ENCODE results near the gene ADAMTSL1.

Gene ADAMTSL1

DNA sequence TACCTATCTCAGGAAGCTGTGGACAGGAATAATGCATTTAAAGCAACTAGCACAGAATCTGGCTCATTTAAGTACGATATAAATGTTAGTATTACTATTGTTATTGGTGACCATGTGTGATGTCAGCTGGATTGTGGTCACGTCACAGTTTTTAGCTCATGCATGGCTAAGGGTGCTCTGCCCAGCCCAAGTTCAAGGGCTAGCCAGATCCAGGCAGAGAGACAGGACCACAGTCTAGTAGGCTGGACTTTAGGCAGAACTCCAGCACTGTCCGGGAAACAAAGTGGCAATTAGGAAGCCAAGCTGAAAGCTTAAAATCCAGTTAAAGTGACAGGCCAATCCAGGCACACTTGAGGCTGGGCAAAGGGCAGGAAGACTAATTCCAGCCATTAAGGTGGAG lies 273.6 kb downstream of the ADAMTSL1 start:
- TF ChIP-seq CTBP1 (IDR thresholded peaks at IDR 0.05; ENCODE audit: borderline replicate concordance) (no peak), LEF1 (IDR thresholded peaks at IDR 0.05; ENCODE audit: borderline replicate concordance) (no peak), SP1 (IDR thresholded peaks at IDR 0.05) (no peak), BHLHE40 (IDR thresholded peaks at IDR 0.05; ENCODE audit: borderline replicate concordance) (no peak), TARDBP (IDR thresholded peaks at IDR 0.05) (no peak), NFRKB (IDR thresholded peaks at IDR 0.05) (no peak), ZNF384 (IDR thresholded peaks at IDR 0.05) (no peak), L3MBTL2 (conservative IDR thresholded peaks at IDR 0.05) (no peak), SUZ12 (IDR thresholded peaks at IDR 0.05) (no peak), FOXK2 (IDR thresholded peaks at IDR 0.05) (no peak), ELF4 (IDR thresholded peaks at IDR 0.05) (no peak)
- CTCF ChIA-PET = no interaction called here
- no peak for DNase-seq (ENCODE audit: extremely low spot score)
- POLR2A ChIA-PET = no interaction called here

DNA sequence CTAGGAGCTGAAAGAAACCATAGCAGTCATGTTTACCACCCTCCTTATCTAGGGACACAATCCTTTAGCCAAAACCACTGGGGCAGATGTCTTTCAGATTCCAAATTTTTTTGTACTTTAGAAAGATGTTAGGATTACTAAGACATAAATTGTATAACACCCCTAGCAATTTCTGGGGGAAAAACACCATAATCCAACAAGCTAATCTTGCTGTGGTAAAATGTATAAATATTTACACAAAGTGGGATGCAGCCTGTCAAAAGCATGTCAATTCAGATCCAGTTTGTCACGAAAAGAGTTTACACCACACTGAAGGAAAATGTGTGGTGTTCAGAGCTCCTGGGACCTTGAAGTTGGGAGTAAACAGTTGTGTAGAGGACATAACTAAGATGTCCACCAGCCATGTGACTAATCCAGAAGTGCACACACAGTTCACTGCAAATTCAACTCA lies 274.3 kb downstream of the ADAMTSL1 start:
- TF ChIP-seq PKNOX1 (IDR thresholded peaks at IDR 0.05) (no peak), FOXK2 (IDR thresholded peaks at IDR 0.05) (no peak), L3MBTL2 (conservative IDR thresholded peaks at IDR 0.05) (no peak), BHLHE40 (IDR thresholded peaks at IDR 0.05; ENCODE audit: borderline replicate concordance) (no peak), FOXM1 (IDR thresholded peaks at IDR 0.05; ENCODE audit: borderline replicate concordance) (no peak), TARDBP (IDR thresholded peaks at IDR 0.05) (no peak), NFRKB (IDR thresholded peaks at IDR 0.05) (no peak), ELF4 (IDR thresholded peaks at IDR 0.05) (no peak), ARNT (IDR thresholded peaks at IDR 0.05) (no peak), ZNF384 (IDR thresholded peaks at IDR 0.05) (no peak), CTBP1 (IDR thresholded peaks at IDR 0.05; ENCODE audit: borderline replicate concordance) (no peak), SUZ12 (IDR thresholded peaks at IDR 0.05) (no peak), LEF1 (IDR thresholded peaks at IDR 0.05; ENCODE audit: borderline replicate concordance) (no peak), HDGF (IDR thresholded peaks at IDR 0.05; ENCODE audit: borderline replicate concordance) (no peak), FOXA1 (IDR thresholded peaks at IDR 0.05) (no peak), SP1 (IDR thresholded peaks at IDR 0.05) (no peak)
- ChIA-PET CTCF (no interaction called here), POLR2A (no interaction called here)
- no peak for DNase-seq (ENCODE audit: extremely low spot score)

GRCh38 chr9:18749711-18750110 lies 275.8 kb downstream of the ADAMTSL1 start:
- ChIA-PET CTCF (no interaction called here), POLR2A (no interaction called here)

DNA sequence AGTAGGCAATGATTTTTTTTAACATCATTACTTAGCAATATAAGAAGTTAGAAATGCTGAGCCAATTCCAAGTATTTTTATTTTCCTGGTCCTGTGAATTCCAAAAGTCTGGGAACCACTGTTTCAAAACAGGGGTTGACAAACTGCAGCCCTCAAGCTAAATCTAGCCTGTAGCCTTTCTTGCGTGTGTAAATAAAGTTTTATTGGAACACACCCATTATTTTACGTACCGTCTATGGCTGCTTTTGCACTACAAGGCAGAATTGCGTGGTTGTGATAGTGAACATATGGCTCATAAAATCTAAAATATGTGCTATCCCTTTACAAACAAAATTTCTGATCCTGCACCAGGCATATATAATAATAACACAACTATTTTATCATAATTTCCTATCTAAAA lies 280.0 kb downstream of the ADAMTSL1 start:
- no peak for DNase-seq (ENCODE audit: extremely low spot score)
- TF ChIP-seq TARDBP (IDR thresholded peaks at IDR 0.05) (no peak), LEF1 (IDR thresholded peaks at IDR 0.05; ENCODE audit: borderline replicate concordance) (no peak), BHLHE40 (IDR thresholded peaks at IDR 0.05; ENCODE audit: borderline replicate concordance) (no peak), SUZ12 (IDR thresholded peaks at IDR 0.05) (no peak), ELF4 (IDR thresholded peaks at IDR 0.05) (no peak), FOXM1 (IDR thresholded peaks at IDR 0.05; ENCODE audit: borderline replicate concordance) (no peak), FOXK2 (IDR thresholded peaks at IDR 0.05) (no peak), PKNOX1 (IDR thresholded peaks at IDR 0.05) (no peak), SP1 (IDR thresholded peaks at IDR 0.05) (no peak), FOXA1 (IDR thresholded peaks at IDR 0.05) (no peak), HDGF (IDR thresholded peaks at IDR 0.05; ENCODE audit: borderline replicate concordance) (no peak), ZNF384 (IDR thresholded peaks at IDR 0.05) (no peak)
- ChIA-PET CTCF (no interaction called here), POLR2A (no interaction called here)

More at GRCh38 chr9:18749711-18750110, 275.8 kb downstream of the ADAMTSL1 start:
- no peak for TF ChIP-seq ZNF384 (IDR thresholded peaks at IDR 0.05)
- no peak for TF ChIP-seq BHLHE40 (IDR thresholded peaks at IDR 0.05; ENCODE audit: borderline replicate concordance)
- TF ChIP-seq PKNOX1 (IDR thresholded peaks at IDR 0.05) = no peak
- no peak for TF ChIP-seq ARNT (IDR thresholded peaks at IDR 0.05)
- no peak for TF ChIP-seq HDGF (IDR thresholded peaks at IDR 0.05; ENCODE audit: borderline replicate concordance)
- TF ChIP-seq NFRKB (IDR thresholded peaks at IDR 0.05) = no peak
- TF ChIP-seq SP1 (IDR thresholded peaks at IDR 0.05) = no peak
- TF ChIP-seq L3MBTL2 (conservative IDR thresholded peaks at IDR 0.05) = no peak
- no peak for TF ChIP-seq FOXK2 (IDR thresholded peaks at IDR 0.05)
- no peak for TF ChIP-seq LEF1 (IDR thresholded peaks at IDR 0.05; ENCODE audit: borderline replicate concordance)
- no peak for DNase-seq (ENCODE audit: extremely low spot score)

- ChIA-PET CTCF (no interaction called here), POLR2A (no interaction called here)
- TF ChIP-seq PKNOX1 (IDR thresholded peaks at IDR 0.05) (no peak), FOXK2 (IDR thresholded peaks at IDR 0.05) (no peak), SP1 (IDR thresholded peaks at IDR 0.05) (no peak), TARDBP (IDR thresholded peaks at IDR 0.05) (no peak), FOXM1 (IDR thresholded peaks at IDR 0.05; ENCODE audit: borderline replicate concordance) (no peak), ARNT (IDR thresholded peaks at IDR 0.05) (no peak), FOXA1 (IDR thresholded peaks at IDR 0.05) (no peak), ZNF384 (IDR thresholded peaks at IDR 0.05) (no peak)
- DNase-seq (ENCODE audit: extremely low spot score) = no peak
Observed at GRCh38 chr9:18754537-18754936, 280.6 kb downstream of the ADAMTSL1 start.

DNA sequence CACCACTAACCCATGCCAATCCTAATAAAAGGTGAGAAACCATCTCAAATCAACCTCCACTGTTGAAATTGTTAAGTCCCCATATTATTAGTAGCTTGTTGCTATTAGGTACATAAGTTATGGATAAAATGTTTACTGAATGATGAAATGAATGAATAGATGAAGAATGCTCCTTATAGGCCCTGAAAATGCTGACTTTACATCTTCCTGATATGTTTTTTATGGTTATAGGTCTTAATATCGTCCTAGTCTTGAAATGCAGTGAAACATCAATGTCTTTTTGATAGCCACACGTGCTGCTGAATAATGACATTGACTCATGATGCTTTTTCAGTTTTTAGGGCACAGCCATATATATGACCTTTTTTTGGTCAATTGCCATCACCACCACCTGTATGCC lies 281.3 kb downstream of the ADAMTSL1 start:
- TF ChIP-seq FOXA1 (IDR thresholded peaks at IDR 0.05) (no peak), PKNOX1 (IDR thresholded peaks at IDR 0.05) (no peak), LEF1 (IDR thresholded peaks at IDR 0.05; ENCODE audit: borderline replicate concordance) (no peak), BHLHE40 (IDR thresholded peaks at IDR 0.05; ENCODE audit: borderline replicate concordance) (no peak), NFRKB (IDR thresholded peaks at IDR 0.05) (no peak), ELF4 (IDR thresholded peaks at IDR 0.05) (no peak), FOXK2 (IDR thresholded peaks at IDR 0.05) (no peak), SP1 (IDR thresholded peaks at IDR 0.05) (no peak), FOXM1 (IDR thresholded peaks at IDR 0.05; ENCODE audit: borderline replicate concordance) (no peak), ZNF384 (IDR thresholded peaks at IDR 0.05) (no peak), CTBP1 (IDR thresholded peaks at IDR 0.05; ENCODE audit: borderline replicate concordance) (no peak), L3MBTL2 (conservative IDR thresholded peaks at IDR 0.05) (no peak), ARNT (IDR thresholded peaks at IDR 0.05) (no peak)
- POLR2A ChIA-PET = no interaction called here
- CTCF ChIA-PET = no interaction called here
- DNase-seq (ENCODE audit: extremely low spot score) = no peak

Measured in HEK293T (cell line).